GM23248 (cell line): ENCODE data around the gene MALAT1.

Experiments
- EZH2 ChIP-seq: fragments of 200-600 bp; sonication (generic); IDR thresholded peaks from 2 replicates; pipeline ENCODE4 v1.6.1; 2018; ENCODE audit warnings: antibody characterized with exemption, mild to moderate bottlenecking; ENCODE audit not compliant: insufficient read depth, poor library complexity, severe bottlenecking
- EZH2phosphoT487 ChIP-seq: fragments of 200-600 bp; sonication (generic); IDR thresholded peaks from 2 replicates; pipeline ENCODE4 v1.6.1; 2018; ENCODE audit warnings: antibody characterized with exemption, moderate library complexity, mild to moderate bottlenecking, low read depth; ENCODE audit not compliant: insufficient read depth

DNA sequence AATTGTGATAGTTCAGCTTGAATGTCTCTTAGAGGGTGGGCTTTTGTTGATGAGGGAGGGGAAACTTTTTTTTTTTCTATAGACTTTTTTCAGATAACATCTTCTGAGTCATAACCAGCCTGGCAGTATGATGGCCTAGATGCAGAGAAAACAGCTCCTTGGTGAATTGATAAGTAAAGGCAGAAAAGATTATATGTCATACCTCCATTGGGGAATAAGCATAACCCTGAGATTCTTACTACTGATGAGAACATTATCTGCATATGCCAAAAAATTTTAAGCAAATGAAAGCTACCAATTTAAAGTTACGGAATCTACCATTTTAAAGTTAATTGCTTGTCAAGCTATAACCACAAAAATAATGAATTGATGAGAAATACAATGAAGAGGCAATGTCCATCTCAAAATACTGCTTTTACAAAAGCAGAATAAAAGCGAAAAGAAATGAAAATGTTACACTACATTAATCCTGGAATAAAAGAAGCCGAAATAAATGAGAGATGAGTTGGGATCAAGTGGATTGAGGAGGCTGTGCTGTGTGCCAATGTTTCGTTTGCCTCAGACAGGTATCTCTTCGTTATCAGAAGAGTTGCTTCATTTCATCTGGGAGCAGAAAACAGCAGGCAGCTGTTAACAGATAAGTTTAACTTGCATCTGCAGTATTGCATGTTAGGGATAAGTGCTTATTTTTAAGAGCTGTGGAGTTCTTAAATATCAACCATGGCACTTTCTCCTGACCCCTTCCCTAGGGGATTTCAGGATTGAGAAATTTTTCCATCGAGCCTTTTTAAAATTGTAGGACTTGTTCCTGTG, 3.9 kb downstream of the MALAT1 start:
- TF ChIP-seq EZH2: no peak
- peak; percentile 10; the same call in 1 of the 2 replicates for TF ChIP-seq EZH2phosphoT487
